Glutamatergic neuron (in vitro differentiated cells): ENCODE data around the gene UBTD1. TPM values are rescaled to one million over a fixed set of nuclear protein-coding genes. Genes with fewer than 3 reads are reported as not detected.

Source experiments
- DNase-seq: peaks from one replicate; pipeline ENCODE4 v3.0.0; 2022
- H3K27ac Mint-ChIP-seq: one replicate; pipeline ENCODE4 v1.8.0; 2020; ENCODE audit warnings: mild to moderate bottlenecking, mixed read lengths, inconsistent platforms; ENCODE audit not compliant: unreplicated experiment
- H3K27me3 Mint-ChIP-seq: one replicate; pipeline ENCODE4 v1.8.0; 2020; ENCODE audit warnings: mild to moderate bottlenecking, moderate library complexity, mixed read lengths, inconsistent platforms; ENCODE audit not compliant: unreplicated experiment
- H3K36me3 Mint-ChIP-seq: one replicate; pipeline ENCODE4 v1.8.0; 2020; ENCODE audit warnings: mild to moderate bottlenecking, mixed read lengths, inconsistent platforms; ENCODE audit not compliant: unreplicated experiment
- H3K4me1 Mint-ChIP-seq: one replicate; pipeline ENCODE4 v1.8.0; 2020; ENCODE audit warnings: mild to moderate bottlenecking, low read depth, mixed read lengths, inconsistent platforms; ENCODE audit not compliant: unreplicated experiment
- H3K4me3 Mint-ChIP-seq: one replicate; pipeline ENCODE4 v1.8.0; 2020; ENCODE audit warnings: mild to moderate bottlenecking, mixed read lengths, inconsistent platforms; ENCODE audit not compliant: unreplicated experiment
- H3K9me3 Mint-ChIP-seq: one replicate; pipeline ENCODE4 v1.8.0; 2020; ENCODE audit warnings: mild to moderate bottlenecking, moderate library complexity, mixed read lengths, inconsistent platforms; ENCODE audit not compliant: unreplicated experiment
- CTCF ChIP-seq: fragments of 200-600 bp; sonication (generic); IDR thresholded peaks from one replicate; pipeline ENCODE4 v1.5.0; 2021; ENCODE audit not compliant: partially characterized antibody, unreplicated experiment
- total RNA-seq: library from RNA; stranded (reverse); fragmentation: NEBNext Ultra II Directional; extraction: Animal tissue kit (Norgen Biotek cat#: 25700); gene quantifications from one replicate; pipeline ENCODE4 v1.2.1, GENCODE V29; 2021; ENCODE audit not compliant: unreplicated experiment

The UBTD1 gene
- total RNA-seq, 1 donor from 2014 or later = 8.0 TPM

DNA sequence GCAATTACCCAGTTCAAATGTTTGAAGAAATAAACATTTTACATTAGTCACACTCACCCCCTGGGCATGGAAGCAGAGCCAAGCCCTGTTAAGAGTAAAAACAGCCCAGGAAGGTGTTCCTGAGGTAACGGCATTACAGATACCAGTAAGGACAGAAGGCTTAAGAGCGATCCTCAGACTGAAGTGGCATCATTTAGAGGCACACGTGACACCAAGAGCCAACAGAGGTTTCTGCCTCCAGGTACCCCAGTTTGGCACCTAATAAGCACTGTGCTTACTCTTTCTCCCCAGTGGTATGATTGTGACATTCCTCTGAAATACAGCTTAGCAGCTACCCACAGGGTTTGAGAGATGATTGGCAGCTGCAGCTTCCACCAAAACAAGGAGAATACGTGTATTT lies 17.7 kb upstream of the UBTD1 start:
- Mint-ChIP-seq H3K27ac (no peak overlapping the region), H3K27me3 (no peaks in the 10 kb centered on the region), H3K4me1 (peaks cover 4% of the 10 kb centered on the region), H3K9me3 (no peaks in the 10 kb centered on the region), H3K4me3 (no peak overlapping the region), H3K36me3 (no peaks in the 10 kb centered on the region)
- DNase-seq = no peak
- TF ChIP-seq CTCF = no peak

GRCh38 chr10:97482381-97482780 lies 16.3 kb upstream of the UBTD1 start:
- Mint-ChIP-seq H3K27ac (peak overlapping the region; percentile 2), H3K27me3 (no peaks in the 10 kb centered on the region), H3K4me3 (peak overlapping the region; percentile 49), H3K4me1 (peaks cover 4% of the 10 kb centered on the region), H3K36me3 (no peaks in the 10 kb centered on the region), H3K9me3 (no peaks in the 10 kb centered on the region)
- no peak for DNase-seq
- no peak for TF ChIP-seq CTCF

- DNase-seq = no peak
- Mint-ChIP-seq H3K9me3 (no peaks in the 10 kb centered on the region), H3K4me3 (no peak overlapping the region), H3K27ac (no peak overlapping the region), H3K36me3 (no peaks in the 10 kb centered on the region), H3K27me3 (no peaks in the 10 kb centered on the region), H3K4me1 (peaks cover 4% of the 10 kb centered on the region)
- TF ChIP-seq CTCF = no peak
Observed at GRCh38 chr10:97483506-97483905, 15.2 kb upstream of the UBTD1 start.

DNA sequence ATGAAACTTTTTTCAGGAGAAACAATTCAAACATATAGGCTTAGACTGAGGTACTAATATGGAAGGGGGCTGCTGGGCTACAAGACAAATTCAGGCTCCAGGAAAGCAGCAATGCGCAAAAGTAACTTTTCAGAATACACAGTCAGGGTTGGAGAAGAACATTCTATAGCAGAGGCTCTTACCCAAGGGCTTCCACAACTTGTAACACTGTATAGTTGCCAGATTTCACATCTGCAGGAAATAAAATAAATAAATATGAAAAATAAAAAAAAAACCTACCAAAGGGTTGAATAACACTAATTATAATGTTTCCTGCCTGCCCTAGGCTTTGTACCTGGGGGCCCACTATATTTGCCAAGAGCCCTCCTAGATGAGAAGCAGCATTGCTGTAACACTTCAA lies 14.8 kb upstream of the UBTD1 start:
- DNase-seq = no peak
- Mint-ChIP-seq H3K36me3 (no peaks in the 10 kb centered on the region), H3K4me3 (no peak overlapping the region), H3K9me3 (no peaks in the 10 kb centered on the region), H3K27ac (no peak overlapping the region), H3K4me1 (peaks cover 4% of the 10 kb centered on the region), H3K27me3 (no peaks in the 10 kb centered on the region)
- TF ChIP-seq CTCF = no peak

DNA sequence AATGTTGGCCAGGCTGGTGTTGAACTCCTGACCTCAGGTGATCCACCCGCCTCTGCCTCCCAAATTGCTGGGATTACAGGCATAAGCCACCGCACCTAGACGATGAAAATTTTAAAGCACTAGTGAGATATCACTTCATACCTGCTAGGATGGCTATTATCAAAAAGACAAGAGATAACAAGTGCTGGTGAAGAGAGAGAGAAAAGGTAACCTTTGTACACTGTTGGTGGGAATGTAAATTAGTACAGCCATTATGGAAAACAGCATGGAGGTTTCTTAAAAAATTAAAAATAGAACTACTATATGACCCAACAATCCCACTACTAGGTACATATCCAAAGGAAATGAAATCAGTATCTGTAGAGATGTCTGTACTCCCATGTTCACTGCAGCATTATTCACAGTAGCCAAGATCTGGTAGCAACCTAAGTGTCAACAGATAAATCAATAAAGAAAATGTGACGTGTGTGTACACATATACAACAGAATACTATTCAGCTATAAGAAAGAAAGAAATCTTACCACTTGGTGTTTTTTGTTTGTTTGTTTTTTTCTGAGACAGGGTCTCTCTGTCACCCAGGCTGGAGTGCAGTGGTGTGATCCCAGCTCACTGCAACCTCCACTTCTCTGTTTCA lies 13.0 kb upstream of the UBTD1 start:
- no peak overlapping the region for H3K27ac Mint-ChIP-seq
- H3K4me1 Mint-ChIP-seq = peaks cover 4% of the 10 kb centered on the region
- H3K4me3 Mint-ChIP-seq = no peak overlapping the region

More for the DNA sequence above, 13.0 kb upstream of the UBTD1 start:
- Mint-ChIP-seq H3K36me3 (no peaks in the 10 kb centered on the region), H3K9me3 (no peaks in the 10 kb centered on the region), H3K27me3 (no peaks in the 10 kb centered on the region)
- TF ChIP-seq CTCF = no peak
- DNase-seq = no peak
